HG03520 (cell line): ENCODE data around the gene SLC5A6.

Experiments
- ATAC-seq: cut with Tn5 transposase; IDR thresholded peaks from one replicate; pipeline ENCODE4 v1.9.1; 2021; ENCODE audit warnings: mild to moderate bottlenecking, moderate library complexity; ENCODE audit not compliant: unreplicated experiment

The SLC5A6 gene

DNA sequence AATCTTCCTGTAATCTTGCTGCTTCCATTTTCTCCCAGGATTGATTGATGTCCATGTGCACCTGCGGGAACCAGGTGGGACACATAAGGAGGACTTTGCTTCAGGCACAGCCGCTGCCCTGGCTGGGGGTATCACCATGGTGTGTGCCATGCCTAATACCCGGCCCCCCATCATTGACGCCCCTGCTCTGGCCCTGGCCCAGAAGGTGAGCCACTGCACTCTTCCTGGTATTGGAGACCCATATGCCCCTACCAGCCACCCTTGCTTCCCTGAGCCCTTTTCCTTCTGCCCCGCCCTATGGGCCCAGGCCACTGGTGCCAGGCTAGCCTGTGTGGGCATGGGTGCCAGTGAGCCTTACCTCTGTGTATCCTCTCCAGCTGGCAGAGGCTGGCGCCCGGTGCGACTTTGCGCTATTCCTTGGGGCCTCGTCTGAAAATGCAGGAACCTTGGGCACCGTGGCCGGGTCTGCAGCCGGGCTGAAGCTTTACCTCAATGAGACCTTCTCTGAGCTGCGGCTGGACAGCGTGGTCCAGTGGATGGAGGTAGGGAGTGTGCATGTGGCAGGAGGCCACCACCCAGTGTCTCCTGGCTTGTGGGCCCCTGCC, 25.4 kb upstream of the SLC5A6 start:
- ATAC-seq = no peak

DNA sequence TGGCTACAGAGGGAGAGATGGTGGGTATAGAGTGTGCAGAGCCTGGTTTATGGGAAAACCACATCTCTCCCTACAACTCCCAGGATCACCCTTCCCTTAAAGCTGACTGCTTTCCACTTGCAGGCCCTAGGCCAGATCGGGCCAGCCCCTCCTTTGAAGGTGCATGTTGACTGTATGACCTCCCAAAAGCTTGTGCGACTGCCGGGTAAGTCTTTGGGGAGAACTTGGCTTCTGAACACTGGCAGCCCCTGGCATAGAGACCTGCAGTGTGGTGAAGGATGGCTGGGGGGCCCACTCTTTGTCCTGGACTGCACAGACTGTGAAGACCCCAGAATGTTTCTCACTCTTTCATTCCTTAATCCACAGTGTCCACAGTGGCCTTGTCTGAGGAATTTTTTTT, 24.6 kb upstream of the SLC5A6 start:
- no peak for ATAC-seq

DNA sequence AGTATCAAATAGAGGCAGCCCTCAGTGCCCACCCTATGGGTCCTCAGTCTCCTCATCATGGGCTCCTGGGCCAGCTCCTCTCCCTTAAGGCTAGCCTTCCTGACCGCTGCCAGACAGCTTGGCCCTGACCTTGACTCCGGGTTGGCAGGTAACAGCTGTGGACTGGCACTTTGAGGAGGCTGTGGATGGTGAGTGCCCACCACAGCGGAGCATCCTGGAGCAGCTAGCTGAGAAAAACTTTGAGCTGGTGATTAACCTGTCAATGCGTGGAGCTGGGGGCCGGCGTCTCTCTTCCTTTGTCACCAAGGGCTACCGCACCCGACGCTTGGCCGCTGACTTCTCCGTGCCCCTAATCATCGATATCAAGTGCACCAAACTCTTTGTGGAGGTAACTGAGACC, 24.1 kb upstream of the SLC5A6 start:
- no peak for ATAC-seq

DNA sequence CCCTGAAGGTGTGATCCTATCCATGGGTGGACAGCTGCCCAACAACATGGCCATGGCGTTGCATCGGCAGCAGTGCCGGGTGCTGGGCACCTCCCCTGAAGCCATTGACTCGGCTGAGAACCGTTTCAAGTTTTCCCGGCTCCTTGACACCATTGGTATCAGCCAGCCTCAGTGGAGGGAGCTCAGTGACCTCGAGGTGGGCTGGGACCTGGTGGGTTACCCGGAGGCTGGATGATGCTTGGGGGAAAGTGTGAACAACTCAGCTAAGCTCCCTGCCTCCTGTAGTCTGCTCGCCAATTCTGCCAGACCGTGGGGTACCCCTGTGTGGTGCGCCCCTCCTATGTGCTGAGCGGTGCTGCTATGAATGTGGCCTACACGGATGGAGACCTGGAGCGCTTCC, 21.3 kb upstream of the SLC5A6 start:
- ATAC-seq = no peak

DNA sequence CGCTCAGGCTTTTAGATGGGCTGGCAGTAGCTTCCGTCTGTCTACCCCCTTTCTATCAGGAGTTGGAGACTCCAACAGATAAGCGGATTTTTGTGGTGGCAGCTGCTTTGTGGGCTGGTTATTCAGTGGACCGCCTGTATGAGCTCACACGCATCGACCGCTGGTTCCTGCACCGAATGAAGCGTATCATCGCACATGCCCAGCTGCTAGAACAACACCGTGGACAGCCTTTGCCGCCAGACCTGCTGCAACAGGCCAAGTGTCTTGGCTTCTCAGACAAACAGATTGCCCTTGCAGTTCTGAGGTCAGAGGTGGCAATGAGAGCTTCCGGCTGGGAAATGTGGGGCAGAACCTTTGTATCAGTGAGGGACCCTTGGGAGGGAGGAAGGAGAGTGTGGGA, 19.9 kb upstream of the SLC5A6 start:
- no peak for ATAC-seq

DNA sequence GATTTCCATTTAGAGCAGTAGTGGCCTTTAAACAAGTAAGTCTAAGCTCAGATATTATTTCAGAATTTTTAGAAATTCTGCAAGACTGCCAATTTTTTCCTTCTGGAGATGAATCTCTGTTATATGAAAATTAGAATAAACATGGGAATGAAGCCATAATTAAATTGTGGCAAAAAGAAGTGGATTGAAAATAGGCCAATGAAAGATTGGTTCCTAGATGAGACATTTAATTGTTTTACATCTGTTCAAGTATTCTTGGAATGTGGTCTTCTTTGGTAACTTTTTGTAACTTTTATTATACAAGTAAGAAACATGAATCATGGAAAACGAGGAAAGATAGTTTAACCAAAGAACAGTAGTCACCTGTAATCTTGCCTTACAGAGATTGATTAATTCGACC, 15.4 kb upstream of the SLC5A6 start:
- no peak for ATAC-seq

DNA sequence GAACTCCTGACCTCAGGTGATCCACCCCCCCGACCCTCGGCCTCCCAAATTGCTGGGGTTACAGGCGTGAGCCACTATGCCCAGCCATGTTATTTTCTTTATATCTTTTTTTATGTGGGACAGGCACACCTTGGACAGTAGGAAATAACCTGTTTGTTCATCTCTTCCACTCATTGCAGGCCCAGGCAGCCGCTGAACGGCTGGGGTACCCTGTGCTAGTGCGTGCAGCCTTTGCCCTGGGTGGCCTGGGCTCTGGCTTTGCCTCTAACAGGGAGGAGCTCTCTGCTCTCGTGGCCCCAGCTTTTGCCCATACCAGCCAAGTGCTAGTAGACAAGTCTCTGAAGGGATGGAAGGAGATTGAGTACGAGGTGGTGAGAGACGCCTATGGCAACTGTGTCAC, 13.5 kb upstream of the SLC5A6 start:
- no peak for ATAC-seq

DNA sequence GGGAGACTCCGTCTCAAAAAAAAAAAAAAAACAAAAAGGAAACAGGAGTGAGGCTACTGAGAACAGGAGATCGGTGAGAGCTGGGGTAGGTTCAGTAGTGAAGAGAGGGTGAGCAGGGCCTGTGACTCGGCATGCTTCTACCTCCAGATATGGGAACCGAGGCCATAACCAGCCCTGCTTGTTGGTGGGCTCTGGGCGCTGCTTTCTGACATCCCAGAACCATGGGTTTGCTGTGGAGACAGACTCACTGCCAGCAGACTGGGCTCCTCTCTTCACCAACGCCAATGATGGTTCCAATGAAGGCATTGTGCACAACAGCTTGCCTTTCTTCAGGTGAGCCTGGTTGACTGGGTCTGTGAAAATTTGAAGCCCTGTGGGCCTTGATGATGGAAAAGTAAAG, 11.3 kb upstream of the SLC5A6 start:
- ATAC-seq = no peak

DNA sequence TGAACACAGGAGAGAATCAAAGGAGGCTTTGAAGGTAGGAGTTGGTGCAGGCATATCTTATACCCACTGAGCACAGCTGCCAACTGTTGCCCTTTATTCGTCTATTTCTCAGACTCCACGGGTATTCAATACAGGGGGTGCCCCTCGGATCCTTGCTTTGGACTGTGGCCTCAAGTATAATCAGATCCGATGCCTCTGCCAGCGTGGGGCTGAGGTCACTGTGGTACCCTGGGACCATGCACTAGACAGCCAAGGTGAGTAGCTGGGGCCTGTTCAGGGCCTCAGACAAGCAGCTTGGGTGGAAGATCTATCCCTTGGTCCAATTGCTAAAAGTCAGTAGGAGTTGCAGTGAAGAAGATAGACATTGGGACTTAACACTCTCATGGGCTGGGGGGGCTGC, 10.3 kb upstream of the SLC5A6 start:
- ATAC-seq = no peak

DNA sequence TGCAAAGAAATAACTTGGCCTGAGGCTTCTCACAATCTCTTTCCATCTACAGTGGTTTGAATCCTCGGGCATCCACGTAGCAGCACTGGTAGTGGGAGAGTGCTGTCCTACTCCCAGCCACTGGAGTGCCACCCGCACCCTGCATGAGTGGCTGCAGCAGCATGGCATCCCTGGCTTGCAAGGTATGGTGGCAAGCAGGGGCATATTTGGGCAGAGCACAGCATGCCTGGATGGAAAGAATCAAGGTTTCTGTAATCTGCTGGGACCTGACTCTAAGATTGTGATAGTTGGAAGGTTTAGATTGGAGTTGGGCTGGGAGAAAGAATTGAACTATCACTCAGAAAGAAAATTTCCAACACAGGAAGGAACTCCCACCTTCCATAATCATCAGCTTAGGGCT, 9.1 kb upstream of the SLC5A6 start:
- ATAC-seq = no peak

DNA sequence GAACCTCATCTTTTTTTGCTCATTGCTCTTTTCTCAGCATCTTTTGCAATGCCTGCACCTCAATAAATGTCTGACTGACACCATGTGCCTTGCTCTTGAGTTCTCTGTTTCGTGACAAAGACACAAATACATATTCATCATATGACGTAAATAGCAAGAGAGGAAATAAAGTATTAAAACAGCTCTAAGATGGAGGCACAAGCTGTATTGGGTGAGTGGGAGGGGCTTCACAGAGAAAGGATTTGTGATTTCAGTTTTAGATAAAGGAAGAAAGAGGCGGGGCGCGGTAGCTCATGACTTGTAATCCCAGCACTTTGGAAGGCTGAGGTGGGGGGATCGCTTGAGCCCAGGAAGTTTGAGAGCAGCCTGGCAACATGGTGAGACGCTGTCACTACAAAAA, 8.0 kb upstream of the SLC5A6 start:
- no peak for ATAC-seq

DNA sequence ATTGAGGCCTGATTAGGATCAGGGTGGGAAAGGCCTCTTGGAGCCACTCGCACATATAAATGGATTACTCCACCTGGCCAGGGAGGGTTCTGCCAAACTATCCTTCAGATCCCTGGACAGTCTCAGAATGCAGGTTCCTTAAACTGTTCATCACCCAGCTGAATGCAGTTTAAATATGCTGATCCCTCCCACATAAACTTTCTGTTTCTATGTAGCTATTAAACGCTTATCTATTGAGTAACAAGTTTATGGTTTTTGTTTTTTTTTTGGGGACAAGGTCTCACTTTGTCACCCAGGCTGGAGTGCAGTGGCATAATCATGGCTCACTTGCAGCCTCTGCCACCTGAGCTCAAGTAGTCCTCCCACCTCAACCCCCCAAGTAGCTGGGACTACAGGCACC, 7.0 kb upstream of the SLC5A6 start:
- ATAC-seq = no peak

DNA sequence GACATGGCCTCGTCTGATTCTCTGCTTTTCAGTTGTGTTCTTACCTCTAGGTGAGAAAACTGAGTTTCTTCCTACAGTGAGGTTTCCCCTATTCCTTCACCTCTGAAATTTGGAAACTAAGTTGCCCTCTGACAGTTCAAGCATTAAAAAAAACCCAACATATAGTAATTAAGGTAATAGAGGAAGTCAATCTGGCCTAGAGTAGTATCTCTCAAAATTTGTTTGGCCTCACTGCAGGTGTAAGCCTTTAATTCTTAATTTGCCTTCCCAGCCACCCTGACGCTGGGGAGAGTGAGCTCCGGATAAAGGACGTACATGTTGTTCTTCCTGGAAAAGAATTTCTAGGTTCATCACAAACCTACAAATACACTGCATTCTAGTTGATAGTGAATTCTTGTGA, 6.5 kb upstream of the SLC5A6 start:
- no peak for ATAC-seq

DNA sequence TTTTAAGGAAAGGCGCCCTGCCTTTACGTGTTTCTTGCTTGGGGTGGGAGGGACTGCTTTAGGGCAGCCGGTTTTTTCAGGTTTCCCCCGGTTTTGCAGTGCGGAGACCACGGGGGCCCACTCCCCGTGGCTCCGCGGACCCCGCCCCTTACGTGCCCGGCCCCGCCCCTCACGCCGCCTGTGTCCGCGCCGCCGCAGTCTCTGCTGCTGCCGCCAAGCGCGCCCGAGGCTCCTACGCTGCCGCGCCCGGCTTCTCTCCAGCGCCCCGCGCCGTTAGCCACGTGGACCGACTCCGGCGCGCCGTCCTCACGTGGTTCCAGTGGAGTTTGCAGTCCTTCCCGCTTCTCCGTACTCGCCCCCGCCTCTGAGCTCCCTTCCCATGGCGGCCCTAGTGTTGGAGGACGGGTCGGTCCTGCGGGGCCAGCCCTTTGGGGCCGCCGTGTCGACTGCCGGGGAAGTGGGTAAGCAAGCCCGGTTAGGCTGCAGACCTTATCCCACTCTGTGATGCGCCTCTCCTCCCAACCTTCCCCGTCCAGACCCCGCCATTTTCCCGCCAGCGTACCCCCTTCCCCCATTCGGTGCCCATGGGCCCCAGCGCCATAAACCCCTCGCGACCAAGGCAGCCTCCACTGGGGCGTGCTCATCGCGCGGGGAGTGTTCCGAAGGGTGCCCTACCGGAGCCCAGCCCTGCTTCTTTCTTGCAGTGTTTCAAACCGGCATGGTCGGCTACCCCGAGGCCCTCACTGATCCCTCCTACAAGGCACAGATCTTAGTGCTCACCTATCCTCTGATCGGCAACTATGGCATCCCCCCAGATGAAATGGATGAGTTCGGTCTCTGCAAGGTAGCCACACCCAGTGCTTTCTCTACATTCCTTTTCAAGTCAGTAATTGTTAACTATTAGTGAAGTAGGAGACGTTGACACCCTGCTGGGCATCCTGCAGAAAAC, 5.4 kb upstream of the SLC5A6 start, which contains the start of gene CAD:
Gene CAD (plus strand): TSS at position 197 of the 949 bp plus-strand sequence. CDS start 183 bp downstream, at position 380.
- peak; percentile 70 for ATAC-seq

DNA sequence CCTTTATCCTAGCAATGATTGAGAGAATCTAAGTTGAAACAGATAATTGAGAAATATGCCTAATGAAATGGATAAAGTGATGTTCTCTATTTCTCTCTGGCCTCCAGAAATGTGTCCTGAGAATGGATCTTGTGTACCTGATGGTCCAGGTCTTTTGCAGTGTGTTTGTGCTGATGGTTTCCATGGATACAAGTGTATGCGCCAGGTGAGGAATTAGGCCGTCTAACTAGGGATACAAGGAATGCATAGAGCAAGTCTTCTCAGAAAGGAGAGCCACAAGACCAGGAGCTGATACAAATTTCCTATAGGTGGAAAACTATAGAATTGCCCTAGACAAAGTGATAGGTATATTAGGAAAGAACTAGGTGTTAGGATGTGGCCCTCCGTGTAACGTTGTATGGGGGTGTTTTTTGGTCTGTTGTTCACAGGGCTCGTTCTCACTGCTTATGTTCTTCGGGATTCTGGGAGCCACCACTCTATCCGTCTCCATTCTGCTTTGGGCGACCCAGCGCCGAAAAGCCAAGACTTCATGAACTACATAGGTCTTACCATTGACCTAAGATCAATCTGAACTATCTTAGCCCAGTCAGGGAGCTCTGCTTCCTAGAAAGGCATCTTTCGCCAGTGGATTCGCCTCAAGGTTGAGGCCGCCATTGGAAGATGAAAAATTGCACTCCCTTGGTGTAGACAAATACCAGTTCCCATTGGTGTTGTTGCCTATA, 4.5 kb upstream of the SLC5A6 start:
- no peak for ATAC-seq

DNA sequence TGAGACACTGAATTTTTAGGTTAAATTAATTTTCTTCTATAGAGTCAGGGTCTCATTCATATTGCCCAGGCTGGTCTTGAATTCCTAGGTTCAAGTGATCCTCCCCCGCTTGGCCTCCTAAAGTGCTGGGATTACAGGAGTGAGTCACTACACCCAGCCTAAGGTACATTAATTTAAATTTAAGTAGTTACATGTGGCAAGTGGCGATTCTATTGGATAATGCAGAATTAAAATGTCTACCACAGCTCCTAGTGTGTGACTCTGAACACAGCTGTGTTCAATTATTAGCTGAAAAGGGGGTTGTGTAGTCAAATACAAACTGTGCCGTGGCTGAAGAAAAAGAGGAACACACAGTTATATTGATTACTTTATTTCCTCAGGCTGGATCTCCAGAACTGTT, 2.9 kb upstream of the SLC5A6 start:
- no peak for ATAC-seq

DNA sequence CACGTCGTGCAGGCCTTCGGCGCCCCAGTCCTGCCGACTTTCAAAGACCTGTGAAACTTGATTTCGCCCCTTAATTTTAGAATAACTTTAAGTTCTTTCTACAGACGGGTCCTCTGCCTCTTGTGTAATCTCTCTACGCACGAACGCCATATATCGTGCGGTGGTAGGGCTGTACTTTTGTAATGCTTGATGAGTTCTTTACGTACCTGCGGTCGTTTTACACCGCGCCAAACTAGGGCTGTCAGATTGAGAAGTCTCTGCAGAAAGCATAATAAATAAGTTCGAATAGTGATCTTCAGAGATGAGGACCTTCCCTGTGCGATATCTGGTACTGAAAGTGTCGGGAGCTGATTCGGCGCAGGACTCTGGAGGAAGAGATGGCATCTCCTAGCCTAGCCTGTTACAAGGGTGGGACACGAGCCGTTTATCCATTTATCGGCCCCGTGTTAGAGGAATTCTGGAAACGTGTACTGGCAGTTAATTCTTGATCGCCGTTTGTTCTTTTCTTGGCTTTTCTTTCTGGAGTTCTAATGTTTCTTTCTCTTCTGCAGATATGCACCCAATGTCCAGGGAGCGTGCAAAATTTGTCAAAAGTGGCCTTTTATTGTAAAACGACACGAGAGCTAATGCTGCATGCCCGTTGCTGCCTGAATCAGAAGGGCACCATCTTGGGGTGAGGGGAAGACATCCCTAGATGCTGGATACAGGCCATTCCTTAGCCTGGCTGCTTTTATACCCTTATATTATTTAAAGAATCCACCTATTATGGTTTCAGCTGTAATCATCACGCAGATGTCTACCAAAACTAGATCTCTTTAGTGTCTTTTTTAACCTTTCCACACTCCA, 781 bp upstream of the SLC5A6 start:
- ATAC-seq = peak; percentile 3

DNA sequence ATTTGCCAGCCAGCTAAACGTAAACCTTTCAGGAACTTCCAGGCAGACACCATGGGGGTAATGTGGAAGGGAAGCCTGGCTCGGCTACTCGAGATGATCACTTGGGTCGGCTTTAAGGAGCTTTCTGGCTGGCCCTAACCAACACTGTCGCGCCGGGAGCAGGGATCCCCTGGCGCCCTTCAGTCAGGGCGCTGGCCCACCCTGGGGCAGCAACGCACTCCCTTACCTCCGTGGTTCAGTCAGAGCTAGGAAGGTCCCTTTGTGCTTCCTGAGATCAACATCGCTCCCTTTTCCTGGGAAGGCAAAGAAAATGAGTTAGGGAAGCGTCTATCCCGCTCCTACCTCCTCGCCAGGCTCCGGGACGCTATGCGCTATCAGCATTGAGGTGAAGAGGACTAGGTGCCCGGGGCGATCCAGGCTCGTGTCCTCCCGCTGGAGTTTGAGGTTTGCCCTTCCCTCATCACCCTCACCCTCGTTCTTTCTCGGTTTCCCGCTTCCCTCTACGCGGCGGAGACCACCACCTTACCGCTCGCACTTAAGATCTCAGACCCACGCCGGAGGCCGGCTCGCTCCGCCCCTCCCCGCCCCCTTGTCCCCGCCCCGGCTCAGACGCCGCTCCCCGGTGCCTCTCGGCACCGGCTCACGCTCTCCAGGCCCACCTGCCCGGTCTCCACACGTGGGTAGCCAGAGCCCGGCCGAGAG, 676 bp downstream of the SLC5A6 start:
- ATAC-seq = peak; percentile 69

DNA sequence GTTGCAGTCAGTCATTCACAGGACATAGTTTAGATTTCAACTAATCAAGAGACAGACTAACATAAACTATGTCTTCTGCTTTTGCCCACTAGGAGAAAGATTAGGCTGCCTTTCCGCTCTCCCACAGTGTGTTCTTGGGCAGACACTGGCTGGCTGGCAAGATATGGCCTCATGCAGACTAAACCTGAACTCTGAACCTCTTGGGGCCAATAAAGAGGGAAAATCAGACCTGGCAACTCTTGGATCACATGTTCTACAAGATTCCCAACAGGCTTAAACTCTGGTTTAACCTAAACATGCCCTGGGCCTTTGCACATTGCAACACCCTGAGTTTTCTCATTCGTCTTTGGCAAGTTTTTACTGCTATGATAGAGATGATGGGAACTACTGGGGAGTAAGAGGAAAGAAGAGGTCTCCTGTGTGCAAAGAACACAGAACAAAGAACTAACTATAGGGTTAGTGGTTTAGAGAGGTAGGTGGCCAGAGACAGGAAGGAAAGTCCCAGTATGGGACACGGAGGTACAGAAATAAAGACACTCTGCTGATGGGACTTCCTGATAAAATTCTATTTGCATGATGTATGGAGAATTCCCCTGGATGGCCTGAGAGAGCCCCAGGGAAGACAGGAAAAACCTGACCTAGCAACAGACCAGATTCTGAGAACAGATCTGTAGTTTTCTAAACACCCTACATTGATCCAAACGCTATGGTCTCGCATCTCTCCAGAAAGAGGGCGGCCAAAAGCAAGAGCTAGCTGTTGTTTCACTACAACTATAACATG, 2.3 kb downstream of the SLC5A6 start:
- ATAC-seq = no peak
